KG1 (cell line): ENCODE data around the gene CDH24.

Experiments used
- DNase-seq: peaks from one replicate; lab custom pipeline; 2025; lab: John Stamatoyannopoulos, UW

CDH24 gene, protein sequence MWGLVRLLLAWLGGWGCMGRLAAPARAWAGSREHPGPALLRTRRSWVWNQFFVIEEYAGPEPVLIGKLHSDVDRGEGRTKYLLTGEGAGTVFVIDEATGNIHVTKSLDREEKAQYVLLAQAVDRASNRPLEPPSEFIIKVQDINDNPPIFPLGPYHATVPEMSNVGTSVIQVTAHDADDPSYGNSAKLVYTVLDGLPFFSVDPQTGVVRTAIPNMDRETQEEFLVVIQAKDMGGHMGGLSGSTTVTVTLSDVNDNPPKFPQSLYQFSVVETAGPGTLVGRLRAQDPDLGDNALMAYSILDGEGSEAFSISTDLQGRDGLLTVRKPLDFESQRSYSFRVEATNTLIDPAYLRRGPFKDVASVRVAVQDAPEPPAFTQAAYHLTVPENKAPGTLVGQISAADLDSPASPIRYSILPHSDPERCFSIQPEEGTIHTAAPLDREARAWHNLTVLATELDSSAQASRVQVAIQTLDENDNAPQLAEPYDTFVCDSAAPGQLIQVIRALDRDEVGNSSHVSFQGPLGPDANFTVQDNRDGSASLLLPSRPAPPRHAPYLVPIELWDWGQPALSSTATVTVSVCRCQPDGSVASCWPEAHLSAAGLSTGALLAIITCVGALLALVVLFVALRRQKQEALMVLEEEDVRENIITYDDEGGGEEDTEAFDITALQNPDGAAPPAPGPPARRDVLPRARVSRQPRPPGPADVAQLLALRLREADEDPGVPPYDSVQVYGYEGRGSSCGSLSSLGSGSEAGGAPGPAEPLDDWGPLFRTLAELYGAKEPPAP

GRCh38 chr14:23056956-23057756, at the start of gene CDH24:
Gene CDH24, minus strand, starts transcription at chr14:23057520. Its CDS starts 1,787 bp downstream, at chr14:23055733.
- DNase-seq = no peak

- no peak for DNase-seq
Measured at GRCh38 chr14:23106747-23107045, 49.4 kb upstream of the CDH24 start.

GRCh38 chr14:23105348-23105824, 48.1 kb upstream of the CDH24 start:
- DNase-seq = no peak

GRCh38 chr14:23104591-23105347, 47.4 kb upstream of the CDH24 start, which contains the start of gene CIROP:
Gene CIROP, minus strand, starts transcription at chr14:23104989. Its CDS starts 69 bp downstream, at chr14:23104920.
- no peak for DNase-seq

DNA sequence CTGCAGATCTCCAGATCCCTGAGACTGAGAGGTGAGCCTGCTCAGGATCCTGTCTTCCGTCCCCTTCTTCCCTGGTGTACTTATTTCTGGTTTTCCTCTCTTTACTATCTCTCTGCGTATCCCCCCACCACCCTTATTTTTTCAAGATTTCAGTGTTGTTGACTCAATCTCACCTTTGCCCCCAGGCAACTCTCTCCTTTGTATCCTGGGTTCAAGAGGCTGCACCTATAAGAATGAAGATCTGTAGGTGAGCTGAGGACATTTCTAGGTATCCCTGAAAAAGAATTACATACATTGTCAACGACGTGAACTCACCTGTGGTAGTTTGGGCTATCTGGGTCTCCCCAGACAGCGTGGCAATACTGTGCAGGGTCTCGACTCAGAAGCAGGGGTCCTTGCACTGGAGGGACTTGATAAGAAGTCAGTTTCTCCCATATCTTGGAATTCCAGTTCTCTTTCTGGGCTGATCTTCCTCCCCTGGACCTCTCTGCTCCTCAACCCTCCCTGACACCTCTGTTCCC, 46.8 kb upstream of the CDH24 start:
- DNase-seq = no peak

GRCh38 chr14:23103581-23103980, 46.3 kb upstream of the CDH24 start:
- DNase-seq = no peak

DNA sequence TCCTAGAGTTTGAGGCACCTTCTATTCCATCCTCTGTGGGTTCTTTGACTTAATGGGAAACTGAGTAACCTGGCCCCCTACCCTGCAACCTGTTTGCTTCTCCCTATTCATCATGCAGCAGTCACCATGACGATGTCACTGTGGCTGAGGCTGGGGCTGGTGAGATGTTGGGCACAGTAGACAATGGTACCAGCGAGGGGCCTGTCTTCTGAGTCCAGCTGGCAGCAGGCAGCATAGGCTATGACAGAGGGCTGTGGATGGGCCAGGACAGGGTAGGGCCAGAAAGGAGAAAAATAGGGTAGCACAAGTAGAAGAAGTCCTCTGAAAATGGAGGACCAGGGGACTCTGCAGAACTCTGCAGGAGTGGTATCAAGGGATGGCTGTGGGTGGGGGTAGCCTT, 45.5 kb upstream of the CDH24 start:
- DNase-seq = no peak

DNA sequence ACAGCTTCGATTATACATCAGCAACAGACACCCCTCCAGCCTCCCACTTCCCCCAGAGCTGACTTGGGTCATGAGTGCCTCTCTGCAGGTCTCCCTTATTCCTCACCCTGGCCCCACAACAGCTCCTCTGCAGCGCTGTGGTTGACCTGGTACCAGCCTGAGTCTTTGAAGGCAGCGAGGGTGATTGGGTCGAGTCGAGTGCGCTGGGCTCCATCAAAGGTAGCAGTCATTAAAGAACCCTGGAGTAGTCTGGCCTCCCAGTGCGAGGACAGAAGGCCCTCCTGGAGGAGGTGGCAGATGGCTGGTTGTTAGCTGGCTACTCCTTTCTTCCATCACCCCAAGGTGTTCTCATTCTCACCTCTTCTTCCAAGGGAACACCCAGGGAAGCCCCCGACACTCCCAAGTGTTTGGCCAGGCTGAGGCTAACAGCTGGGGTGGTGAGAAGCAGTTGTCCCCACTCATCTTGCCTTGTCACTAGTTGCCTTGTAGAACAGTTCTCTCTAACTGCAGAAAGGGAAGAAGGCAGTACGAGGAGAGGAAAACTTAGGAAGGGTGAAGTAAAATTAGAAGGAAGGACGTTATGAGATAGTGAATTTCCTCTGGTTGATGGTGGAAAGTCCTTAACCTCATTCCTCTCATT, 44.8 kb upstream of the CDH24 start:
- no peak for DNase-seq

DNA sequence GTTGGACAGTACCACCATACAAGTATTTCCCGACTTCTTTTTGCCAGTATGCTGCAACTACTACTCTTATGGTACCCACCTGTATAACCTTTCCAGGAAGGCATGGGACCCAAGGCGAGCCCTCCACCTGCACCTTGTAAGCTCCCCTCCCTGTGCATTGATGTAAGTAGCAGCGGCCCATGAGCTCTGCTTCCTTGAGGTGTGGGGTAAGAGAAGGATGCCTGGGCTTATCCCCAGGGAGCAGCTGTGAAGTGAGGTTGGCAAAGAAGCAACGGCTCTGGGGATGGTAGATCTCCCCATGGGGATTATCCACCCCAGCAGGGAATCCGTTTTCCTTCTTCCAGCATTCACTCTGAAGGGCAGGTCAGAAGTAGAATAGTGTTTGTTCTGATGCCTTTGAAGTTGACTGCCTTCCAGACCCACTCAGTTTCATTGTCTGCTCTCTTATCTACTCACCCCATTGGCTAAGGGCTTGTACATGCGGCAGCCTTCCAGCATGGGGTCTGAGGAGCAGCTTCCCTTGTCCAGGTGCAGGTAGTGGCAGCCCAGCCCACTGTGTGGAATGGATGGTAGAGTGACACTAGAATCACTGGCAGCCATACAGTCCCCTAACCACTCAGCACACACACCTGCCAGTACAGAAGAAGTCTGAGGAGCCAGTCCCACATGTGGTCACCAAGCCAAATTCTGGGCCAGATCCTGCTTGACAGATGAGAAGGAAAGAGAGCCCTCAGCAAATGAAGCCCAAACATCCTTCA, 44.1 kb upstream of the CDH24 start:
- DNase-seq = no peak

GRCh38 chr14:23099212-23099861, 42.0 kb upstream of the CDH24 start:
- DNase-seq = no peak

GRCh38 chr14:23097786-23098185, 40.5 kb upstream of the CDH24 start:
- no peak for DNase-seq

- DNase-seq = no peak
Measured at GRCh38 chr14:23095196-23096108, 38.1 kb upstream of the CDH24 start, which contains the start of gene C14orf119. Gene C14orf119, plus strand, starts transcription at chr14:23095505. Its CDS starts 2,154 bp downstream, at chr14:23097659.

GRCh38 chr14:23094666-23095195, 37.4 kb upstream of the CDH24 start, which contains the start of gene ACIN1:
Gene ACIN1, minus strand, starts transcription at chr14:23095136. Its CDS starts 24 bp downstream, at chr14:23095112.
- no peak for DNase-seq

DNA sequence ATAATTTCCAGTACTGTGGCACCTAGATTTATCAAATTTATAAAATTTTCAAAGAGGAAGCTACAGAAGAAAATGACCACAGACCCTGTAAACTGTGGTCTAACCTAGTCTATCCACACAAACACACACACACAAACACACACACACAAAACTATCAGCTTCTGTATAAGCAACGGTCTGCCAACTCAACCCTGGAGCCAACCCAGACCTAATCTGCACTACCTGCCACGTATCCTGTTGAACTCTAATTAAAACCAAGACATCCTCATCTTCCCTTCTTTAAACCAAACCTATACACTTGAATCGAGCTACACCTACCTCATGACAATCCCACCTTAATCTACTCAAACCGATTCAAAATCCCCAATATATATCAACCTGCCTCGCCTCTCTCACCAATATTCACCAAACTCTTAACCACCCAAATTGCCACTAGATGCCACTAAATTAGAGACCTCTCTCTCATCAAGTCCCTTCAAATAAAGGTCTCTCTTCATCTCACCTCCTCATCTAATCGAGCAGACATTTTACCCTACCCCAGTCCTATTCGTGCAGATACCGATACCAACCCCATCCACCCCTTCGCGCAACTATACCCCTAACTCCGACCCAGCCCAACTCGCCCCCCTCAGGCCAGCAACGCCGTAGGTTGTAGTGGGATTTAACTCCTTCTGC, 36.8 kb upstream of the CDH24 start:
- DNase-seq = no peak

DNA sequence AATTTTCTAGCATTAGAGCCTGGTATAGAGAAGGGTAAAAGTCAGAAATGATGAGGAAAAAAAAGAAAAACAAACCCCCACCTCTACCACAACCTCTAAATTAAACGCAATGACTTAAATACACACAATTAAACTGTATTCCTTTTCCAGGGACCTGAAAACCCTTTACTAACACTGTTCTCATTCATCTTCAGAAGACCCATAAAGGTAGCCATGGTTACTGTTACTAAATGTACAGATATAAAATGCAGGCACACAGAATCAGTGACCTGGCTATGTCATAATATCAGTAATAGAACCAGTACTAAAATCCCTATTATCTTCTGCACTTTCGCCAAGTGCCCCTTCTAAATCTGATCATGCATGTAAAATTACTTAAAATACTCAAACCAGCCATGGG, 36.2 kb upstream of the CDH24 start:
- no peak for DNase-seq

- DNase-seq = no peak
Measured at GRCh38 chr14:23093104-23093503, 35.8 kb upstream of the CDH24 start.
